Measurements from ENCODE around the gene LUC7L3.

DNA sequence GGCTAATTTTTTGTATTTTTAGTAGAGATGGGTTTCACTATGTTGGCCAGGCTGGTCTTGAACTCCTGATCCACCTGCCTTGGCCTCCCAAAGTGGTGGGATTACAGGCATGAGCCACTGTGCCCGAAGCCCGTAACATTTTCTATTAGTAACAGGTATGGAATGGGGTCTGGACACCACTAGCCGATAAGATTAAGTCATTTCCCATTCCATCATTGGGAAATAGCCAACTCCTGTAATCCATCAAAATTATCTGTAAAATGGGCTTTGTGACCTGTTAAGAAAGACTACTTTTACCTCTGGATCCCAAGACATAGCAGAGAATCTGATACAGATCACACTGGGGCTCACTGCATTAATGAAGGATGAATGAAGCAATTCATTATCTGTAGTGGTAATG, 3.9 kb upstream of the LUC7L3 start:
- no peak for TF ChIP-seq EP300 (IDR thresholded peaks at IDR 0.05)
- no peak for TF ChIP-seq POLR2A (IDR thresholded peaks at IDR 0.05)
- no peak for TF ChIP-seq POLR2AphosphoS5 (IDR thresholded peaks at IDR 0.05)
